ENCODE data around the gene DOCK8.

DOCK8 gene

DNA sequence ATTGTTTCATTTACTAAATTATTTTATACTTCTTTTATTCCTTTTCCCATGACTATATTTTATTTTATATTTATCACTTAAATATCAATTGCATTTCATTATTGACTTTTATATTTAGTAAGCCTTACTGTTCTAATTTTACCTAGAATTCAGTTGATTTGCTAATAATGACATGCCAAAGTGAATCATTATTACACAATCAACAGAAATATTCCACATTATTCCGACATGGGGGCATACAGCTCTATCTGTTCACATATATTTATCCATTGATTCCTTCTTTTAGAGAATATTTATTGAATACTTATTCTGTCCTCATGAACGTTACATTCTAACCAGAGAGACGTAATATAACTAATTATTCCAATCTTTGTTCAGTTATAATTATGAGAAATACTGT lies 221.8 kb downstream of the DOCK8 start:
- no peak for DNase-seq

DNA sequence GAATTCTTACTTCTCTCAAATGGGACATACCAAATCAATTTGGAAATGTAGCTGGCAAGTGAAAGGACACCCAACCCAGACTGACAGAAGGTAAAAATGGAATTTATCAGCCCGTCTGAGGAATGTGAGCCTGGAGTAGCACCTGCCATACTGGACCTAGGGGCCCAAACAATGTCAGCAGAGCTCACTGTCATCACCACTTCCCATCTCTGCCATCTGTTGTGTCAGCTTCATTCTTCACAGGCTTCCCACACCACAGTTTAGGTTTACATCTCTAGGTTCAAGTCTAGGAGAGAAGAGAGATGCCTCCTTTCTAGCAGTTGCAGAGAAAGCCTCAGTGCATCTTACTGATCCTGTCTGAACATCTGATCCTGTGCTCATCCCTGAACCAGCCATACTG lies 222.4 kb downstream of the DOCK8 start:
- no peak for DNase-seq

DNA sequence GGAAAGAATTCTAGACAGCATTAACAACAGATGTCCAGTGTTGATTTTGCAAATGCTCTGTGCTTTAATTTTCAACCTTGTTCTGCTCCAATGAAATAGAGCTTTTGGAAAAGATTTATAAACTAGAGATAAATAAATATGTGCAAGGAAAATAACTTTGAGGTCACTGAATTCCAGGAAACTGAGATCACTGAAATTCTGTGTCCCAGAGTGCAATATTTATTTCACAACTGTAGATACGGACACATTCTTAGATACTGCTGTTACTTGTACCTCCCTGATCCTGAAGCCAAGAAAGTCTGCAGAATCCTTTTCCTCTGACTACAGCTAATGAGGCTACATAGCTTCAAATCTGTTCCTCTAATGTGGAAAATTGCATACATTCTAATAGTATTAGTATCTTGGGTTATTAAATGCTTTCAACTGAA lies 222.9 kb downstream of the DOCK8 start:
- no peak for DNase-seq

DNA sequence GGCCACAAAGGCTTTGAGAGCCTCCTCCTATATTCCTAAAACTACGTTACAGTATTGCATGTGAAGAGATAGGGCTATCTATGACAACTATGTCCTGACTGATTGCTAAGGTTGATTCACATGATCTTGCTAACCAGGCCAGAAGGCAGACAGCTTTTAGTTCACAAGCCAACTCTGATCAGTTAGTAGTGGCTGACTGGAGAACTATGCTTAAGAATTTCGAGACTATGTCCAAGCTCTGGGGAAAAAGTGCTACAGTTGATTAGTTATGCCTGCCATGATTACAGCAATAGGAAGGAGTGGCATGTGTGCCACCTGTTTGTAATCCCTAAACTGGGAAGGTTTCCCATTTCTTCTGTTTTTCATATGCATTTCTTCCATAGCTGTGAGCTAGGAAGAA lies 223.4 kb downstream of the DOCK8 start:
- DNase-seq, result no peak

DNA sequence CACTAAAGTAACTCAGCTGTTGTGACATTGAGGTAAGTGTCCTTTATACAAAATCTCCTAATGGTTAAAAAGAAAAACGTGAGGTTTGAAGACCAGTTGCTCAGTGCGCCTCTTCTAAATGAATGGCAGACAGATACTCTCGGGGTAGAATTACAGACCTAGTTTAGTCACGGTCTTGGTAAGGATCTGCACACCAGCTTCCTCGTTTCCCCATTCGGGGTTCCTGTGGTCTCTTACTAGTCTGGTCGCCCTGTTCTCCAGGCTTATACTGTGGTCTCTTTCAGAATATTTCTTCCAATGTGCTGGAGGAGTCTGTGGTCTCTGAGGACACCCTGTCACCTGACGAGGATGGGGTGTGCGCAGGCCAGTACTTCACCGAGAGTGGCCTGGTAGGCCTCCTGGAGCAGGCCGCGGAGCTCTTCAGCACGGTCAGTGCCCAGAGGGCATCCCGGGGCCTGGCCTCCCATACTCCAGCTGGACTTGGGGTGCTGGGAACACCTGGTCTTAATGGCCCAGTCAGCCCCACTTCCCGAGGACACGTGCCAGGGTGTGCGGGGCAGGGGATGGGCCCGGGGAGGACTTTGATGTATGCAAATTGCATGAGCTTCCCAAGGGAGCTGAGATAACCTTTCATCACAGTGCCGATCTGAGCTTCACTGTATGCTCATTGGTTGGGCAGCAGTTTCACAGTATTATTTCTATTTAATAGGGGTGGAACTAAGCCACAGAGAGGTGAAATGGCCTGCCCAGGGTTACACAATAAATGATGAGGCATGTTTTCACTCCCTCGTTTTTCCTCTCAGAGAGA lies 224.5 kb downstream of the DOCK8 start:
- no peak for DNase-seq

DNA sequence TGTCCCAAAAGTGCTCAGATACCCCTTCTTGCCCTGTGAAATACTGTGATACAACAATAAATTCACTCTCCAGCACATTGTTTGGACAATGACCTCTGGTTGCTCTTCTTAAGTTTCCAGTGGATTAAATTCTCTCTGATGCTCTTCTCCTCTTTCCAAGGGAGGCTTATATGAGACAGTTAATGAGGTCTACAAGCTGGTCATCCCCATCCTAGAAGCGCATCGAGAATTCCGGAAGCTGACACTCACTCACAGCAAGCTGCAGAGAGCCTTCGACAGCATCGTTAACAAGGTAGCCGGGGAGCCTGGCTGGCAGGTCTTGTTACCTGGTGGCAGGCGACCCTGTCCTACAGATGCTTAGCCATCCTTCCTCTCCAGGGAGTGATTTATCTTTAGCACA lies 226.5 kb downstream of the DOCK8 start:
- DNase-seq, result no peak

DNA sequence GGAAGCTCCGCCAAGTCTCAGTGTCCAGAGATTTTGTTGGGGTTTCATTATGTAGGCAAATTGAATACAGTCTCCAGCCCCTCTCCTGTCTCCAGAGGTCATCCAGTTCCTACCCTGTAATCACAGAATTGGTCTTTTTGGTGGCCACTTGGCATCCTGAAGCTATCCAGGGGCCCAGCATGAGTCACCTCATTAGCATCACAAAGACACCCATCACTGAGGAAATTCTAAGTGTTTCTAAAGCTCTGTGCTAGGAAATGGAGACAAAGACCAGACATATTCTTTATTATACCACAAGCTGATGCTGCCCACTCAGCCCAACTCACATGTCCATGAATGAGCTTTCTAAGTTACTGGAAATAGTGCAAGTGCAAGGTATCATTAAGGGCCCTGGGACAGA lies 229.9 kb downstream of the DOCK8 start:
- no peak for DNase-seq

DNA sequence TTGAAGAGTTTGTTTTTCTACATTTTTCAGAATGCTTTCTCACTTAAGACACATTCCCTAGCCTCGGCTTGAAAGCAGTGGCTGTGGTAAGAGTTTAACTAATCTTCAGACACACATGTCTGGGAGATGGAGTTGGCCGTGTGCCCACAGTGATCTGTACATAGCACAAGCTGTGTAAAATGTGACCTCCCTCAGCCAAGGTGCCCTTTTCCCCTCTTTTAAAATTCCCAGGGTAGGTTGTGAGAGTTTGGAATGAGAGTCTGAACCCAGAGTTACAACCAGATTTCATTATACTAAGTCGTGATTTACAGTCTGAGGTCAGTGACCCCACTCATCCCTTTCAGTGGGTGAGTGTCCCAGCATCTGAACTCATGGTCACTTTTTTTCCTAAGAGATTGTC lies 230.4 kb downstream of the DOCK8 start:
- no peak for DNase-seq

DNA sequence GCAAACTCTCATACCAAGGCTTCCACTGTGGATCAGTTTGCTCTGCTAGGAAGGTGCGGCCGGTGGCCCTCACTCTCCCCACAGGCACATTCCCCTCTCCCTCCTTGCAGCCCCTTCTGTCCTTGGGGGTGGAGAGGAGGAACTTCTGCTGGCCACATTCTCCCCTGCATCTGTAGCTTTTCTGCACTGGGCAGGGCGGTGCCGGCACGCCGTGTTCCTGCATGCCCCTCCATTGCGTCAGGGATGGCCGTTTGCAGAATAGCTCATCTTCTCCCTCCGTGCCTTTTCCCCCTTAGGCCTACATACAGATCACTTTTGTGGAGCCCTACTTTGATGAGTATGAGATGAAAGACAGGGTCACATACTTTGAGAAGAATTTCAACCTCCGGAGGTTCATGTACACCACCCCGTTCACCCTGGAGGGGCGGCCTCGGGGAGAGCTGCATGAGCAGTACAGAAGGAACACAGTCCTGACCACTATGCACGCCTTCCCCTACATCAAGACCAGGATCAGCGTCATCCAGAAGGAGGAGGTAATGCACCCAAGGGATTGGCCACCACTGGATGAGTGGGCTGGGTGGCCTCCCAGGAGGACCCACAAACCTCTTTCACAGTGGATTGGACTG lies 231.5 kb downstream of the DOCK8 start:
- DNase-seq, result no peak

DNA sequence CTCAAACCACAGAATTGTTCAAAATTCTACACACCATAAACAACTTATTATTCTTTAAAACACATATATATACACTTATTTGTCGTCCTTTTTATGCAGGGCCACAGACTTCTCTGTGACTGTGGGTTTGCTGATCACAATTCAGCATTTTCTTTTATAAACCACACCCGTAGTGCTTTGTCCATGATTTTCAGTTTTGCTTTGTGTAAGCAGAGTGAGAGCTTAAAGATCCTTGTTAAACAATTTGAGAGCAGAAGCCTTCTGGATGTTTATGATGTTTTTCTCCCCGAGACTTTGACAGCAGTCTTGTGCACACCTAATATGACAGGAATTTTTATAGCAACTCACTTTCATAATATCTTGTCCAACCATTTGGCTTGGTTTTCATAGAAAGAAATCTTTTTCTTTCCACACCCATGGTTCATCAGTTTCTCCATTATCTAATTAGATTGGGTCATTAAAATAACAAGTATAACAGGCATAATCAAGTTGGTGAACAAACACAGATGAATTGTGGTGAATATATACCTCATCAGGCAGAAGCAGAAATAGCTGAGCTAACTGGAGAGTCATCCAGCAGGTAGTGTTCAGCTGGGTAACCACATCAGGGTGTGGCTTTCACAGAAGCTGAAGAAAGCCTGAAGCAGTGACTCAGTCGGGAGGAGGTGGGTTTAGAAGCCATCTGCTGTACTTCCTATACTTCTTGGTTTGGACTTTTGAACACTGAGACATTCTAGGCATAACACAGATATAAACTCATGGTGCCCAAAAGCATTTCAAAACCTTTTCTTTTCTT lies 232.8 kb downstream of the DOCK8 start:
- peak; percentile 68 for DNase-seq

DNA sequence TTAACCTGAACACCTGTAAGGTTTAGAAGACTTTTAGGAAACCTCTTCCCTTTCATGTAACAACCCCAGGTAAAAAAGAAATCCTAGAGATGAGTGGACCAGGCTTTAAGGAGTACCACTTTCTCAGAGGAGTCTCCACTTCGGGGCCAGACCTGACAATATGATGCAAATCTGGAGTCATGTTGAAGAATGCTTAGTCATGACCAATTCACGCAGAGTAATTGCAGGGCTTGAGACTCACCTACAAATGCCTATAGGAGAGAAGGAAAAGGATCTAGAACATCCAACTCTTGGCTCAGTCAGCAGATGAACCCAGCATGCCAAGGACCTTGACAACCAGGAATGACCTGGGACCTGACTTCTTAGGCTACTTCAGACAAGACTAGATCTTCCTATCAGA lies 235.4 kb downstream of the DOCK8 start:
- no peak for DNase-seq

DNA sequence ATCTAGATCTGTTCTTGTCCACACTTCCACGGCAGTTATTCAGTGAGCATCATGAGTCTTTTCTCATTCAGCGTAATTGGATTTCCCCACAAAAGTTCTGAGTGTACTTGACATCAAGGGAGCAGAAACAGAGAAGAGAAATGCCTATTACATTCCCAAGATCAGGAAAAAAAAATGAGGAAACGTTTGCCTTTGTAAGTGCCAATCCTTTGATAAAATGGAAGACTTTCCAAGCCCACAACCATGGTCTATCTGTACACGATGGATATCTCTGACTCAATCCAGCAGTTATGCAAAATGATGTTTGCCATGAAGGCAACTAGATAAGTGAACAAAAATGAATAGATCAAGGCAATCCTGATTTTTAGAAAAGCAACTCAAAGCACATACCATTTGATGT lies 235.9 kb downstream of the DOCK8 start:
- no peak for DNase-seq

DNA sequence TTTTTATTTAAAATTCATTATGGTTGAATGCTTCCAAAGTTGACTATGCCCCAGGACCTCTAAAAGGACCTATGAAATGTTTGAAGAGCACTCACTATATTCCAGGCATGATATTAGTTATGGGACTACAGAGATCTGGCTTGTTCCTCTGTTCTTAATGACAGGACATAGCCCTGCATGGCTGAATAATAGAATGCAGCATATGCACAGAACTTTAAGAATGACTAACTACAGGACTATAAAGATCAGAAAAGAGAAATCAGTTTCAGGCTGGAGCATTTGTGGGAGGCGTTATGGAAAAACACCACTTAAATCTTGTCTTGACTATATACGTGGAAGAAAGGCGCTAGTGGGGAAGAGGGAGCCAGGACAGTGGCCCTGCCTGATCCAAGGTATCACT lies 239.2 kb downstream of the DOCK8 start:
- DNase-seq, result no peak

DNA sequence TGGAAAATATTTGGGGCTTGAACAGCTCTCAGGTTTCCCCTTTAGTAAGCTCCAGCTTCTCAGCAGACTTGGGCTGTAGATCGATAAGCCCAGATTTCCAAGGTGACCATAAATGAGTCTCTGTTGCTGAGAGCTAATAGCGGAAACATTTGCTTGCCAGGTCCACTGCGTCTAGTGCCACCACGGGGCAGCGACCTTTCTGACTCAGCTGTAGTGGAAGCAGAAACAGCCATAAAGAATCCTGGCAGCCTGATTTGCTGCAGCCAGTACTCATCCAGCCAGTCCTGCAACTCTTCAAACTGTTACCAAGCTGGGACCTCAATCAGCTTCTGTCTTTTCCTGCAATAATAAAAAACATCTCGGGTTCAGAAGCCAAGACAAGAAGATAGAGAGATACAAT lies 241.7 kb downstream of the DOCK8 start:
- no peak for DNase-seq

DNA sequence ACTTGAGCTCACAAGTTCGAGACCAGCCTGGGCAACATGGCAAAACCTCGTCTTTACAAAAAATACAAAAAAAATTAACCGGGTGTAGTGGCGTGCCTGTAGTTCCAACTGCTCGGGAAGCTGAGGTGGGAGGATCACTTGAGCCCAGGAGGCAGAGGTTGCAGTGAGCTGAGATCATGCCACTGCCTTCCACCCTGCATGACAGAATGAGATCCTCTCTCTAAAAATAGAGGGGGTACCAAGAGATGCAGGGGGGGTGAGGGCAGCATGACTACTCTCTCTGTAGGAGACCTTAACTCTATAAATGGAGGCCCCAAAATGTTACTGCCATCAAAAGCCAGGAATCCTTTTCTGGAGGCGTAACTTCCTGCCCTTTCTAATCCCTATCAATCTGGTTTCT lies 243.9 kb downstream of the DOCK8 start:
- DNase-seq, result no peak

DNA sequence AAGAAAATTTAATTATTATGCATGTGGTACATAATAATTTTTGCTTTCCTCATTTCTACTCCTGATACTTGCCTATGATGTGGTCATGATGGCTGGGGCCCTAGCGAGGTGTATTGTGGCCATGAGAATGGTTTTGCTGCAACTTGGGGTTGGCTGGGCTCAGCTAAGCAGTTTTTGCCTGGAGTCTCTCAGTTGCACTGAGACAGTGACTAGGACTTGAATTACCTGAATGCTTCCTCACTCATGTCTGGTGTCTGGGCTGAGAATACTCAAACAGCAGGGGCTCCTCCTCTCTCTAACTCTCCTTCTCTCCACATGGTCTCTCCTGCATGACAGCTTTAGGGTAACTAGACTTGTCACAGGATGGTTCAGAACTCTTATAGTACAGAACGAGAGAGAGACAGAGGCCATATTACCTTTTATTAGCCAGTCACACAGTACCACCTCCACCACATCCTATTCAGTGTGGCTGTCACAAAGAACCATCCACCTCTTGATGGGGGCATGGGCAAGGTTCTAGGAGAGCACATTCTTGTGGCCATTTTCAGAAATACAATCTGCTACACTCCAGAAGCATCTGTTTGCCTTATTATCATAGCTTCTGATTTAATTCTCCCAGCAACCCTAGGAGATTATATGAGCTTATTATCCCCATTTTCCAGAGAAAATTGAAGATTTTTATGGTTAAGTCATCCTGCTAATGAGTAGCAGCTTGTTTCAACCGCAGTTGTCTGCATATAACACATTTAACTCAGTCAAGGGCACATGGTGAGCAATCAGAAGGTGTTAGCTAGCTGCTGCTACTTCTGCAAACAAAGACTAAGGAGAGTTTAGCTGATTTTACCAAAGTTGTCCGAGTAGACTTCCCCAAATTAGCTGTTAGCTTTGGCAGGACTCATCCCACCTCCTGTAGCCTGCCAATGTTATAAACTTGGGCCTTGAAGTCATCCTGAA lies 245.1 kb downstream of the DOCK8 start:
- DNase-seq, result no peak

DNA sequence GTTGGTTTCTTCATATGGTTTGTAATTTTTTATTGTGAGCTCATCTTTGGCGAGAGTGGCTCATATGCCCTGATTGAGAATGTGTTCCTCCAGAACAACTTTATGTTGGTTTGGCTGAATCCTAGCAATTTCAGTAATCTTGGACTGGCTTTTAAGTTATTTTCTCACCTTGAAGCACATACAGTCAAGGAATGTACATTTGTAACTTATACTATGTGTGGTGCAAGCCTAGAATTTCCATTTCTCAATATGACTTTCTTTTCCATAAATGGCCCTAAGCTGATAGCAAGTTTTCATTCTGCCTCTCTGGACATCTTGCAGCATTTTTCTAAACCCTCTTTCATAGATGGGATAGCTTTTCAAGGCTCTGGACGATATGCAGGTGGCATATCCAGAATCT lies 247.5 kb downstream of the DOCK8 start:
- DNase-seq, result no peak

DNA sequence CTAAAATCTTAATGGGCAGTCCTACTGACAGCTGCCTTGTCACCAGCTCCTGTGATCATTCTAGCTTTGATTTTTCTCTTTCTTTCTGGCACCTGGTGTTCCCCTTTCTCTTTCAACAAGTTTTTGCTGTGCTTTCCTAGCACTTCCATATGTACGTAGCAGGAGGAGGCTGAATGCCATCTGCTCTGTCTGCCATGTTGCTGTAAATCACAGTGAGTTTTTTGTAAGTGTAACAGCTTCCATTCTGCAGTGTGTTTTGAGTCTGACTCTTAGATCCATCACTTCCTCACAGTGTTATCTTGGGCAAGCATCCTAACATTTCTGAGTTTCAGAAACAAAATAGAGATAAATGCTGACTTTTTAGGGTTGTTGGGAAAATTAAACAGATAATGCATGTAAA lies 247.9 kb downstream of the DOCK8 start:
- no peak for DNase-seq

DNA sequence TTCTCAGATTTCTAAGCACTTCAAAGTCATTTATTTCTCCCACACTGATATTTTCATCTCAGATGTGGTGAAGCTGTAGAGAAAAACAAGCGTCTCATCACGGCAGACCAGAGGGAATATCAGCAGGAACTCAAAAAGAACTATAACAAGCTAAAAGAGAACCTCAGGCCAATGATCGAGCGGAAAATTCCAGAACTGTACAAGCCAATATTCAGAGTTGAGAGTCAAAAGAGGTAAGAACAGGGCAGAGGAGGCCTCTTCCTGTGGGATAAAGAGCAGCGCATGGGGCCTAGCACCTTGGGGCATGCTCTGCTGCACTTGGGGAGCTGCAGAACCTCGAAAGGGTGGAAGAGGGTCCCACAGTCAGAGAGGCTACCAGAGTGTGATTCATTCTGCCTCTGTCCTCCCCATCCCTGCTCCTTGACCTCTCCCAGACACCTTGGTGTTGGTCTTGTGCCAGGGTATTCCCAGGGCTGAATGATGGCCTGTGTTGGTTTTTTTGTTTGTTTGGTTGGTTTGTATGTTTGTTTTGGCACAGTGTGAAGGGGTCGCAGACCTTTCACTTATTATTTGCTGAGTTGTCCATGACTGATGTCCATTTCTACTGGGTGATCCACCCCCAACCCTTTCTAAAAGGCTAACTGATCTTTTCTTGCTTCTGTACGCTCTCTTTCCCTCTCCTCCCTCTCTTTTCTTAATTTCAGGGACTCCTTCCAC lies 248.9 kb downstream of the DOCK8 start:
- no peak for DNase-seq

DNA sequence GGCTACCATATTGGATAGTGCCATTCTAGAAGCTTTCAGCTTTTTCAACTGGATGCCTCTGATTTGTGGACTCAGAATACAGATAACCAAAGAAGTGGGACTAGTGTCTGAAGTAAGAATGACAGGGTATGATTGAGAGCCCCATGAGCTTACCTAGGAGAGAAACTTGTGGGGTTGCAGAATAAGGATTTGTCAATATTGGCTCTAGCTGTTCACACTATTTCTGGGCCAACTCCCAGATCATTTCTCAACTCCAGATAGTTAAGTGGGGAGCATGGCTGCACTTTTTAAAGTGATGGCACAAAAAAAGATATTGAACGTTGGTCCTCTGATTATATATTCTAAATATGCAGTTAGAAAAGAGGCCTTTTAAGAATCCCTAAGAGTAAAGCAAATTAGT lies 252.1 kb downstream of the DOCK8 start:
- no peak for DNase-seq

DNA sequence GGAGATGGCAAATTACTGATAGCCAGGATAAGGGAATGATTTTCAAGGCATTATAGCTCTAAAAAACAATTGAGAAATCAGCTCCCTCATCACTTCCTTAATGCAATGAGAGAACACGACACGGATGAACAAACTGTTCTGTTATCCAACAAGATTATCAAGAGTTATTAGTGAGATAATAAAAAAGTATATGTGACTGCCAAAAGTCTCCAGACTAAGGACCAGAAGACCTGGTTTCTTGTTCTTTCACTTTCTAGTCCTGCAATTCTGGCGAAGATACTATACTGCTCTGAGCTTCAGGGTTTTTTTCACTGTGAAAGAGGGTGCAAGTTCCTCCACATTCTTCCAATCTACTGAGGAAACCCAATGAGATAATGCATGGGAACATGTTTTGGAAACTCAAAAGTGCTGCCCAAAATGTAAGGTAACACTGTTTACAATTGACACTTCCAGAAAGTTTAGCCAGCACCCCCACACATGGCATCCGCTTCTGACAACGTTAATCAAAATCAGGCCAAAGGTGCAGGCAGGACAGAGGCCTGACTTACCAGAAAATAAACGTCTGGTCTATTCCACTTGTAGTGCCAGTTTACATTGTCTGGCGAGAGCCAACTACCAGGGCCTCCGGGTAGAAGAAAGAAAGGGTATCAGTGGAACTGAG lies 254.2 kb downstream of the DOCK8 start:
- DNase-seq, result no peak

All from stimulated activated CD4-positive, alpha-beta T cell treated with anti-CD3 and anti-CD28 coated beads, Interleukin-15, amount 100 ng/mL, for 24 hours (primary cell).